MG63 (cell line): ENCODE results near the gene NECTIN4. TPM values are rescaled to one million over a fixed set of nuclear protein-coding genes. Genes with fewer than 3 reads are reported as not detected.
"Not testable (repeated sequence)": the region's sequence is repeated elsewhere in the genome, so short reads cannot be mapped to it uniquely, and the experiment has no call there.

Experiments
- DNase-seq: peaks from one replicate; pipeline ENCODE4 v3.0.0-alpha.2; 2020
- H3K27me3 ChIP-seq: fragments of 250-450 bp; sonication (Bioruptor Pico); 2 replicates; pipeline ENCODE4 v1.5.1; 2020; ENCODE audit warnings: mild to moderate bottlenecking, moderate library complexity
- H3K36me3 ChIP-seq: fragments of 250-450 bp; sonication (Bioruptor Pico); 2 replicates; pipeline ENCODE4 v1.5.1; 2020; ENCODE audit warnings: mild to moderate bottlenecking, moderate library complexity
- H3K4me3 ChIP-seq: fragments of 250-450 bp; sonication (Bioruptor Pico); 2 replicates; pipeline ENCODE4 v1.5.1; 2020; ENCODE audit warnings: mild to moderate bottlenecking, moderate library complexity
- H3K9me3 ChIP-seq: fragments of 250-450 bp; sonication (Bioruptor Pico); 2 replicates; pipeline ENCODE4 v1.5.1; 2020; ENCODE audit warnings: mild to moderate bottlenecking, moderate library complexity
- total RNA-seq: library from RNA; depleted of rRNA; stranded (reverse); fragments of >200 nt; shearing (Covaris generic); gene quantifications from 2 replicates; pipeline ENCODE4 v1.2.3, GENCODE V29; 2014; ENCODE audit warnings: low replicate concordance

NECTIN4 gene
- total RNA-seq, 1 experiment from 2014 or later, result not detected

DNA sequence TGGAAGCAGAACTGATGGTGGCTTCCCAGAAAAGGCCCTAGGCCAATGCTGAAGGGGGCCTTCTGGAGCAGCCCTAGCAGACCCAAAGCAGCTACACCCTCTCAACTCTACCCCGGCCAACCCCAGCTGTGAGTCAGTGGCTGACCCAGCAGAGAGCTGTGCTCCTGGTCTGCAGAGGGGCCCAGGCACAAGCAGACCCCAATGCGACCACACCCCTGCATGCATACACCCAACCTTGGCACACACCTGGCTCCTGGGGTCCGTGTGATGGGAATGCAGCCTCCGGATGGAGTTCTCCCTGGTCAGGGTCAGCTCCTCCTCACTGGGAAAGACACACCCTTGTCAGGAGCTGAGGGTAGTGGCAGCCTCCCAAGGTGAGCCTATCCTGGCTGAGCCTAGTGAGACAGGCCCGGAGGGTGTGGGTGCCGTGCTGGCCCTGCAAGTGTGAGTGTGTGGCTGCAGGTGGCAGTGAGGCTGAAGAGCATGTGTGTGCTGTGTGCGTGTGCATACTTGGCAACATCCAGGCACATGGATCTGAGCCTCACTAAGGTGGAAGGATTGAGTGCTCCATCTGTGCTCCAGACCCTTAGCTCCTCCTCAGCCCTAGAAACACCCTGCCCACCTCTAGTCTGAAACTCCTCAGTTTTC, 15.8 kb downstream of the NECTIN4 start:
- Histone ChIP-seq H3K27me3 (no peaks in the 10 kb centered on the region), H3K9me3 (no peaks in the 10 kb centered on the region), H3K36me3 (no peaks in the 10 kb centered on the region), H3K4me3 (no peak overlapping the region)
- no peak for DNase-seq

GRCh38 chr1:161072751-161073449, 16.5 kb downstream of the NECTIN4 start:
- Histone ChIP-seq H3K4me3 (no peak overlapping the region), H3K27me3 (no peaks in the 10 kb centered on the region), H3K9me3 (no peaks in the 10 kb centered on the region), H3K36me3 (no peaks in the 10 kb centered on the region)
- DNase-seq, result no peak

DNA sequence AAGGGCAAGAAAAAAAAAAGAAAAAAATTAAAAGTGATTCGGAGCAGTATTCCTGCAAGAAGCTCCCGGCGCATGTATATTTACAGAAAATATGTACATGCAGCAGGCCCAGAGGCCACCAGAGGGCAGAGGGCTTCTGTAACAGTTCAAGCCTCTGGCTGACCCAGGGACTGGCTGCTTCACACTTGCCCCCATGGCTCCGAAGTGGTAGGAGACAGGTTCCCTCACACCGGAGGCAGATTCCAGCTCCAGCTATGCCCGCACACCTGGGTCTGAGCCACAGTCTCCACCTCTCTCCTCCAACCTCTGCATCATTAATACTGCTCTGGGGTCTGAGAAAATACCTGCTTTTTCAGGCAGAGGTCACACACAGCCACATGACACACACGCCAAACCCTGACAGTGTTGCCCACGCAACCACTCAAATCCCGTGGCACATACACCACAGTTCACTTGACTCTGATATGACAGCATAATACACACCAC, 17.4 kb downstream of the NECTIN4 start:
- H3K4me3 ChIP-seq, result no peak overlapping the region
- no peaks in the 10 kb centered on the region for H3K36me3 ChIP-seq
- peak; percentile 48 for DNase-seq
- H3K27me3 ChIP-seq, result no peaks in the 10 kb centered on the region
- H3K9me3 ChIP-seq, result no peaks in the 10 kb centered on the region

DNA sequence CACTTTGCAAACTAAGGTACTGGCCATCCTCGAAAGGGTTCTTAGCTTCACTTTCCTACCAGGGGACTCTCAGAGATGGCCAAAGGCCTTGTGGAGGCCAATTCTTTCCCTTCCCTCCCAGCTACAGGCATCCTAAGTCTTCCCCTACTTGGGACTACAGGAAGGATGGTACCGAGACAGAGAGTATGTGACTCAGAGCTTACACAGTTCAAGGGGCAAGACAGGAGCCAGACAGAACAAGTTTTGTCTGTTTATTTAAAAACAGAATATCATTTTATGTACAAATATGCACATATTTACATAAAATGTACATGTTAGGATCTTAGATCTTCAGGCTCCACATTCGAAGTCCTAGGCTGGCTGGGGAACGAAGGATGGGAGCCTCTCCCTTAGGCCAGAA, 18.6 kb downstream of the NECTIN4 start:
- Histone ChIP-seq H3K36me3 (no peaks in the 10 kb centered on the region), H3K4me3 (no peak overlapping the region), H3K9me3 (no peaks in the 10 kb centered on the region), H3K27me3 (no peaks in the 10 kb centered on the region)
- DNase-seq, result no peak

DNA sequence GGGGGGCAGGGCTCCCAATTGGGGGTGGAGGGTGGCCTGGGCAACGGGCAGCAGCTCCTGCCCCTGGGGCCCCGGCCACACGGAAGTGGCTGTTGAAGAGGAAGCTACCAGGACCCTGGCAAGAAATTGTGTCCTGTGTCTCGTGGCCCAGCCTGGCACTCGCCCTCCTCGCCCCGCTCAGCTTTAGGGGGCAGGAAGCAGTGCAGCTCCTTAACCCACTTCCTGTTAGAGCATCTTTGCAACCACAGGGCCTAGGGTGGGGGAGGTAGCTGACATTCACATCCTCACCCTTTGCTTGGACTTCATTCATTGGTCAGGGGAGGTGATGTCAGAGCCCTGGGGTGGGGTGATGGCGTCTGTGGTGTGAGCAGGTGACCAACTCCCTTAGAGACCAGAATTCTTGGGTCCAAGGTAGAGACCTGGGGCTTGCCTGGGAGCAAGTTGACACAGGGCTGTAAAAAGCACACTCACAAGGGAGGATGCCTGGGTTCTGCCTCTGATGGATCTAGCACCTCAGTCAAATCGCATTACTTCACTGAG, 19.6 kb downstream of the NECTIN4 start, which contains the start of gene ARHGAP30:
ARHGAP30 (minus strand) TSS at position 161 of the 540 bp plus-strand sequence. CDS start 267 bp downstream, outside the sequence.
- no peaks in the 10 kb centered on the region for H3K27me3 ChIP-seq
- no peaks in the 10 kb centered on the region for H3K9me3 ChIP-seq
- H3K4me3 ChIP-seq, result no peak within 1 kb of the TSS
- DNase-seq, result no peak
- no peaks in the 10 kb centered on the region for H3K36me3 ChIP-seq

DNA sequence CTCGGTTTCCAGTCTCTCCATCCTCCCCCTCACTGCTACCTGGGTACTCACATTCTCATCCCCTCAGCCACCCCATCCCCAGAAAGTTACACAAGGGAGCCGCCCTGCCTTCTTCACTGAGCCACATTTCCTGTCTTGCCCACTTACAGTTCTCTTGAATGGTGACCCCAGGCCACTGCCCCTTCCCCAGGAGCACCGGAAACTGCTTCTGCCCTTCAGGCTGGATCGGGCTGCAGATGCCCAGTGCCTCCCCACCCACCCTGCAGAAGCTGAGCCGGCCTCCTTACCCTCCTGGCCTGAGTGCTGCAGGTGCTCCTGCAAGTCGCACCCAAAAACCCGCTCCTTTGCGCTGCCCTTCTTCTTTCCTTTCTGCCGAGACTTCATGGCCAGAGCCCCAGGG, 20.1 kb downstream of the NECTIN4 start:
- no peaks in the 10 kb centered on the region for H3K9me3 ChIP-seq
- no peak overlapping the region for H3K4me3 ChIP-seq
- no peaks in the 10 kb centered on the region for H3K27me3 ChIP-seq
- DNase-seq, result no peak
- H3K36me3 ChIP-seq, result no peaks in the 10 kb centered on the region

DNA sequence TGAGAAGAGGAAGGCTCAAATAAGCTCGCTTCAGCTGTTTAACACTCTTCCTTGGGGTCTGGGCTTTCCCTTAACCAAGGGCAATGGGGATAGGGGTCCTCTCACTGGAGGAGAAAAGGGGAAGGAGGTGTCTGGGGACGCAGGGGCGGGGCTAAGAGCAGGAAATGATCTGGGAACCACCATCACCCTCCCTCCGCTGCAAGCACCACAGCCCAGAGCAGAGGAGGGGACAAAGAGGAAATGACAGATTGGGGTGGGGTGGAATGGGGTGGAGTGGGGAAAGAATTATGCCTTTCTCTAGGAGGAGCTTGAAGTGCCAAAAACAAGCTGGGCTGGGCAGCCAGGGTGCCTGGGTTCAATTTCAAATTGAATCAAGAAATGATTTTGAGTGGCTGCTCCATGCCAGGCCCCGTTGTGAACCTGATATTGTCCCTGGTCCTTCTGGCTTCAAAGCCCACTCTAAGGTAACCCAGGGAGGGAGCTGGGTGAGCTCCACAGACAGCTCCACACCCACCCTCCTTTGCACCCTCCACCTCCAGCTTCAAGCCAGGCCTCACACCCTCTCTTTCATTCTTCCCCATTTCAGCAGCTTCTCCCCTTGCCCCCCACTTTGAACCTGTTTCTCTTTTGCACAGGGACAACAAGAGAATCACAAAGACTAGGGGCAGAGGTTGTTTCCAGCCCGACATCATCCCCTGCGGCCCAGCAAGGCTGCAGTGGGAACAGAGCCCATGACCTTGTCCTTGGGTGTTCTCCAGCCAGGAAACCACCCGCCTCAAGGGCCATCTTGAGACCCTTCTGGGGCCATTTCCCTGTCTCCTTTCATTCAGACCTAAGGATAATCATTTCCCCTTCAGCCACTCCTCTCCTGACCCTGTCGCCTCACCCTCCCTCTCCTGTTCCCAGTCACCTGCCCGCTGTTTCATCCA, 20.8 kb downstream of the NECTIN4 start:
- Histone ChIP-seq H3K9me3 (no peaks in the 10 kb centered on the region), H3K27me3 (no peaks in the 10 kb centered on the region), H3K36me3 (no peaks in the 10 kb centered on the region), H3K4me3 (no peak overlapping the region)
- no peak for DNase-seq

GRCh38 chr1:161066694-161067093, 22.7 kb downstream of the NECTIN4 start:
- DNase-seq, result no peak
- Histone ChIP-seq H3K4me3 (no peak overlapping the region), H3K27me3 (no peaks in the 10 kb centered on the region), H3K9me3 (no peaks in the 10 kb centered on the region), H3K36me3 (no peaks in the 10 kb centered on the region)

- not testable (repeated sequence) for H3K9me3 ChIP-seq, H3K36me3 ChIP-seq, H3K4me3 ChIP-seq, H3K27me3 ChIP-seq, DNase-seq
Observed at GRCh38 chr1:161065681-161066080, 23.7 kb downstream of the NECTIN4 start.

DNA sequence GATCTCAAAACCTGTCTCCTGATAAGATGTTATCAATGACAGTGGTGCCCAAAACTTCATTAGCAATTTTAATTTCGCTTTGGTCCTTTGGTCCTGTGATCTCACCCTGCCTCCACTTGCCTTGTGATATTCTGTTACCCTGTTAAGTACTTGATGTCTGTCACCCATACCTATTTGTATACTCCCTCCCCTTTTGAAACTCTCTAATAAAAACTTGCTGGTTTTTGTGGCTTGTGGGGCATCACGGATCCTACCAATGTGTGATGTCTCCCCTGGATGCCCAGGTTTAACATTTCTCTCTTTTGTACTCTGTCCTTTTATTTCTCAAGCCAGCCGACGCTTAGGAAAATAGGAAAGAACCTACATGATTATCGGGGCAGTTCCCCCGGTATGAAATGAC, 25.4 kb downstream of the NECTIN4 start:
- H3K36me3 ChIP-seq, H3K4me3 ChIP-seq, H3K9me3 ChIP-seq, DNase-seq, H3K27me3 ChIP-seq: not testable (repeated sequence)

DNA sequence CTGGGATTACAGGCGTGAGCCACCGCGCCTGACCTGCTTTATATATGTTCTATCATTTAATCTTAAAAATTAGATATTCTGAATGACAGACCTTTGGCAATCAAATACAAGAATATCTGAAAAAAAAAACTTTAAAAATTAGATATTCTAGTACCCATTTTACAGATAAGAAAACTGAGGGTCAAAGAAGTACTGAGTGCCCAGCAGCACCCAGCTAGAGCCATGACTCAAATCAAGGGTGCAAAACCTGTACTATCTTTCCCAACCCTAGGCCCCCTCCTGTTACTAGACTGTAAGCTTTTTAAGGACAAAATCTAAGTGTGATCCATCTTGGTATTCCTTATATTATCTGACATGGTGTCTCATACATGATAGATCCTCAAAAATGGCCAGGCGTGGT, 27.9 kb downstream of the NECTIN4 start:
- Histone ChIP-seq H3K4me3 (no peak overlapping the region), H3K36me3 (no peaks in the 10 kb centered on the region), H3K27me3 (no peaks in the 10 kb centered on the region), H3K9me3 (no peaks in the 10 kb centered on the region)
- no peak for DNase-seq

GRCh38 chr1:161059293-161059692, 30.1 kb downstream of the NECTIN4 start:
- no peak for DNase-seq
- Histone ChIP-seq H3K4me3 (no peak overlapping the region), H3K27me3 (no peaks in the 10 kb centered on the region), H3K9me3 (no peaks in the 10 kb centered on the region), H3K36me3 (no peaks in the 10 kb centered on the region)

DNA sequence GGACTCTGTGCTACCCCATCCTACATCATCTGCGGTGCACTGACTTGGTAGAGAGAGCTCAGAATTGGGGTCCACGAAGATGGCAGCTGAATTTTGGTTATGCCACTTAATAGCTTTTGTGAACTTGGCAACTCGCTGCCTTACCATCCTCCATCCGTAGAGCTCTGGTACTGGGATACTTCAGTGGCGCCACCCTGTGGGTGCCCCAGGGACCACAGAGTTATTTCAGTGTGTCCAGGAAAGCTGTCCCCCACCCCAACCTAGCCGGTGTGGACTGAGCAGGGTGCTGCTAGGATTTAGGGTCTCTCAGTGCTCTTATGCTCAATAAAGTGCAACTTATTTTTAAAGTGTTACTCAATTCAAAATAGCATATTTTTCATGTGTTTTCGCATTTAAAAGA, 34.6 kb downstream of the NECTIN4 start:
- DNase-seq, result no peak
- H3K4me3 ChIP-seq, result no peak overlapping the region

DNA sequence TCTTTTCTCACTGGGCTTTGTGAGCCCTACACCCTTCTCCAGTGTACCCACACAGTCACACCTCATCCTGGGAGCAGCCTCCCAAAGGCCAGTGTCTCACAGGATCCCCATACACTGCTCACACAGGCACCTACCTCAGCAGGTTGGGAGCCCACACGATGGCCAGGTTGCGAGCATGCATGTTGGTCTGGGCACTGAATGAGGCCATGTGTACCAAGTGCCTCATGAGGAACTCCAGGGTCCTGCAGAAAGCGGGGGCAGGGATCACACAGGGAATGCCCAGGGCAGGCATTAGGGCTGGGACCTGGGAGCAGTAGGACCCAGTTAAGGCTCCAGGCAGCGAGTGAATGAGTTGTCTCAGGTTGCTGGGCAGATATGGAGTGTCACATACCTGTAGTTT, 35.1 kb downstream of the NECTIN4 start:
- H3K36me3 ChIP-seq, result no peaks in the 10 kb centered on the region
- DNase-seq, result no peak
- no peak overlapping the region for H3K4me3 ChIP-seq
- H3K9me3 ChIP-seq, result no peaks in the 10 kb centered on the region
- no peaks in the 10 kb centered on the region for H3K27me3 ChIP-seq

More for the DNA sequence above, 34.6 kb downstream of the NECTIN4 start:
- H3K27me3 ChIP-seq, result no peaks in the 10 kb centered on the region
- H3K9me3 ChIP-seq, result no peaks in the 10 kb centered on the region
- no peaks in the 10 kb centered on the region for H3K36me3 ChIP-seq

- no peak overlapping the region for H3K4me3 ChIP-seq
- no peaks in the 10 kb centered on the region for H3K36me3 ChIP-seq
- H3K9me3 ChIP-seq, result no peaks in the 10 kb centered on the region
- H3K27me3 ChIP-seq, result no peaks in the 10 kb centered on the region
- peak; percentile 64 for DNase-seq
Observed at GRCh38 chr1:161052899-161053298, 36.5 kb downstream of the NECTIN4 start.

GRCh38 chr1:161051219-161051618, 38.1 kb downstream of the NECTIN4 start:
- no peak for DNase-seq

More at GRCh38 chr1:161051219-161051618, 38.1 kb downstream of the NECTIN4 start:
- peaks cover 5% of the 10 kb centered on the region; the same call in 1 of the 2 replicates for H3K9me3 ChIP-seq
- H3K36me3 ChIP-seq, result no peaks in the 10 kb centered on the region
- H3K27me3 ChIP-seq, result no peaks in the 10 kb centered on the region
- no peak overlapping the region for H3K4me3 ChIP-seq
